CD14-positive monocyte (primary cell): ENCODE measurements around the gene FLAD1. TPM values are rescaled to one million over a fixed set of nuclear protein-coding genes. Genes with fewer than 3 reads are reported as not detected.
A peak's percentile ranks its signal among the peaks of the same experiment; 100 is the strongest.

Source experiments
- DNase-seq, 3 donors: peaks; one replicate each; pipeline ENCODE4 v3.0.0-alpha.2; 2011 to 2022
- H2AFZ ChIP-seq: 2 replicates; pipeline ENCODE4 v1.6.0; 2012; ENCODE audit warnings: mild to moderate bottlenecking, low read depth, low read length, inconsistent platforms; ENCODE audit not compliant: insufficient read depth, poor library complexity, severe bottlenecking
- H3K27ac ChIP-seq, 2 donors: 1 replicate in 1 of 2; 2 replicates in 1 of 2; pipeline ENCODE4 v1.5.1; 2012 to 2013; ENCODE audit warnings: low read length in 2 of 2, control low read depth in 1 of 2, inconsistent platforms in 1 of 2, low read depth in 1 of 2, mild to moderate bottlenecking in 1 of 2
- H3K27me3 ChIP-seq, 2 donors: one replicate each; pipeline versions ENCODE4 v1.6.0 to v1.6.1; 2011 to 2013; ENCODE audit warnings: low read length in 2 of 2; ENCODE audit not compliant: control insufficient read depth in 2 of 2, insufficient read depth in 2 of 2
- H3K36me3 ChIP-seq, 2 donors: replicated peaks in 1 of 2; 1 replicate in 1 of 2; 2 replicates in 1 of 2; pipeline versions ENCODE4 v1.5.1 to v1.6.1; 2012 to 2013; ENCODE audit warnings: low read length in 2 of 2, control low read depth in 1 of 2, inconsistent platforms in 1 of 2, mild to moderate bottlenecking in 1 of 2; ENCODE audit not compliant: insufficient read depth in 2 of 2, control insufficient read depth in 1 of 2
- H3K4me1 ChIP-seq, 2 donors: 1 replicate in 1 of 2; 2 replicates in 1 of 2; pipeline versions ENCODE4 v1.5.1 to v1.6.1; 2012 to 2013; ENCODE audit warnings: low read length in 2 of 2, control low read depth in 1 of 2, inconsistent platforms in 1 of 2, mild to moderate bottlenecking in 1 of 2, moderate library complexity in 1 of 2; ENCODE audit not compliant: insufficient read depth in 2 of 2, control insufficient read depth in 1 of 2
- H3K4me2 ChIP-seq: replicated peaks from 2 replicates; pipeline ENCODE3; 2012; ENCODE audit warnings: low read length, moderate library complexity, mild to moderate bottlenecking; ENCODE audit not compliant: poor library complexity, severe bottlenecking; ENCODE audit errors: extremely low read depth
- H3K4me3 ChIP-seq, 3 experiments: fragments of 200-600 bp in 1 of 3; sonication (generic) in 1 of 3; replicated peaks in 1 of 3; 1 replicate in 2 of 3; 2 replicates in 1 of 3; pipeline ENCODE4 v1.5.1; 2011 to 2013; ENCODE audit warnings: low read length in 3 of 3, mild to moderate bottlenecking in 3 of 3, control low read depth in 2 of 3, low read depth in 2 of 3, inconsistent platforms in 1 of 3, moderate library complexity in 1 of 3
- H3K79me2 ChIP-seq: 2 replicates; pipeline ENCODE4 v1.6.0; 2012; ENCODE audit warnings: mild to moderate bottlenecking, control low read depth, inconsistent platforms, low read length, moderate library complexity; ENCODE audit not compliant: insufficient read depth
- H3K9ac ChIP-seq: 2 replicates; pipeline ENCODE4 v1.6.0; 2017; ENCODE audit warnings: low read length, mild to moderate bottlenecking; ENCODE audit not compliant: insufficient read depth, poor library complexity, severe bottlenecking
- H3K9me3 ChIP-seq, 2 donors: replicated peaks in 1 of 2; 1 replicate in 1 of 2; 2 replicates in 1 of 2; pipeline versions ENCODE4 v1.5.1 to v1.6.1; 2012 to 2013; ENCODE audit warnings: low read length in 2 of 2, control low read depth in 1 of 2; ENCODE audit not compliant: control insufficient read depth in 1 of 2, insufficient read depth in 1 of 2
- H4K20me1 ChIP-seq: 2 replicates; pipeline ENCODE4 v1.6.0; 2012; ENCODE audit warnings: mild to moderate bottlenecking, low read length, control low read depth, moderate library complexity; ENCODE audit not compliant: insufficient read depth
- H3K27ac Mint-ChIP-seq, 7 donors: one replicate each; pipeline ENCODE4 v1.8.0; 2020; ENCODE audit warnings: mild to moderate bottlenecking in 7 of 7, mixed read lengths in 7 of 7, moderate library complexity in 6 of 7, inconsistent platforms in 2 of 7
- H3K27me3 Mint-ChIP-seq, 3 donors: one replicate each; pipeline ENCODE4 v1.8.0; 2021 to 2022; ENCODE audit warnings: low read depth in 3 of 3, mild to moderate bottlenecking in 3 of 3, mixed read lengths in 3 of 3, moderate library complexity in 3 of 3, inconsistent platforms in 1 of 3
- H3K36me3 Mint-ChIP-seq, 2 donors: one replicate each; pipeline ENCODE4 v1.8.0; 2020; ENCODE audit warnings: mixed read lengths in 2 of 2, inconsistent platforms in 1 of 2, mild to moderate bottlenecking in 1 of 2
- H3K4me1 Mint-ChIP-seq: one replicate; pipeline ENCODE4 v1.8.0; 2020; ENCODE audit warnings: mild to moderate bottlenecking, mixed read lengths
- H3K4me3 Mint-ChIP-seq, 2 donors: one replicate each; pipeline ENCODE4 v1.8.0; 2020; ENCODE audit warnings: mild to moderate bottlenecking in 2 of 2, mixed read lengths in 2 of 2, moderate library complexity in 1 of 2
- H3K9me3 Mint-ChIP-seq, 7 donors: one replicate each; pipeline ENCODE4 v1.8.0; 2020 to 2022; ENCODE audit warnings: mixed read lengths in 7 of 7, mild to moderate bottlenecking in 6 of 7, moderate library complexity in 6 of 7, inconsistent platforms in 2 of 7
- CTCF ChIP-seq: fragments of 200-600 bp; IDR thresholded peaks from one replicate; pipeline ENCODE4 v1.8.0; 2022; ENCODE audit warnings: antibody characterized with exemption, mild to moderate bottlenecking
- WGBS: methylation state at CpG from one replicate; pipeline ENCODE4 v1.1.5; 2013; ENCODE audit warnings: missing lambda C conversion rate; ENCODE audit not compliant: insufficient coverage; 5-methylcytosine and 5-hydroxymethylcytosine counted together
- intact Hi-C, 2 donors: fragments of 100-400 bp; cut with micrococcal nuclease; formaldehyde crosslinking; loops; one replicate each; pipeline versions ENCODE4 v1.15.0 to v1.15.1; 2023
- polyA plus RNA-seq, 3 donors: library from polyadenylated mRNA; depleted of rRNA in 1 of 3; unstranded in 2 of 3; stranded (reverse) in 1 of 3; fragments of 300-500 nt in 2 of 3; fragments of >200 nt in 1 of 3; fragmentation: Illumina TruSeq in 2 of 3; gene quantifications; 1 replicate in 2 of 3; 2 replicates in 1 of 3; pipeline ENCODE4 v1.2.3, GENCODE V29; 2012 to 2021

Gene FLAD1
- polyA plus RNA-seq, 3 donors, result 31.5 to 41.6 (median 35.1) TPM

GRCh38 chr1:154935749-154936554, 47.2 kb upstream of the FLAD1 start:
- Histone ChIP-seq H2AFZ (peak overlapping the region; percentile 90), H4K20me1 (no peaks in the 10 kb centered on the region), H3K79me2 (peaks cover 15% of the 10 kb centered on the region), H3K4me3 (peak overlapping the region; percentile 53 to 78 (median 76)), H3K27me3 (no peaks in the 10 kb centered on the region), H3K27ac (peak overlapping the region; percentile 97 to 100), H3K4me2 (peak overlapping the region; percentile 90), H3K36me3 (peaks cover 5 to 14% of the 10 kb centered on the region in 2 donors), H3K4me1 (peaks cover 24 to 35% of the 10 kb centered on the region in 2 donors), H3K9me3 (no peaks in the 10 kb centered on the region), H3K9ac (peak overlapping the region; percentile 95)
- Mint-ChIP-seq H3K4me1 (peaks cover 49% of the 10 kb centered on the region), H3K9me3 (peaks cover 0 to 2% (median 0%) of the 10 kb centered on the region in 7 donors), H3K36me3 (peaks cover 9 to 16% of the 10 kb centered on the region in 2 donors), H3K4me3 (peak overlapping the region; percentile 98 to 99), H3K27ac (peak overlapping the region; percentile 99 to 100 (median 99)), H3K27me3 (peaks cover 0 to 4% (median 0%) of the 10 kb centered on the region in 3 donors)
- DNase-seq, result no peak
- TF ChIP-seq CTCF, result no peak
- 45% methylated on average over 23 of the region's 27 CpGs for WGBS
- intact Hi-C loops, result loop anchor here in 1 of 2 donors (10.0 kb wide), 1 partner anchor 381 kb away; the partner anchor contains the start of gene UBE2Q1

- no peak for TF ChIP-seq CTCF
- peak within 1 kb of the TSS; percentile 90 for H2AFZ ChIP-seq
- H3K4me3 ChIP-seq, result peak within 1 kb of the TSS; percentile 53 to 78 (median 76)
- Mint-ChIP-seq H3K27me3 (peaks cover 0 to 2% (median 0%) of the 10 kb centered on the region in 3 donors), H3K27ac (peak within 1 kb of the TSS; percentile 99 to 100 (median 99)), H3K4me3 (peak within 1 kb of the TSS; percentile 98 to 99), H3K9me3 (peaks cover 0 to 2% (median 0%) of the 10 kb centered on the region in 7 donors), H3K4me1 (peaks cover 56% of the 10 kb centered on the region), H3K36me3 (peaks cover 5 to 9% of the 10 kb centered on the region in 2 donors)
- peak within 1 kb of the TSS; percentile 90 for H3K4me2 ChIP-seq
- no peaks in the 10 kb centered on the region for H3K9me3 ChIP-seq
- no peaks in the 10 kb centered on the region for H4K20me1 ChIP-seq
- H3K36me3 ChIP-seq, result peaks cover 3 to 7% of the 10 kb centered on the region in 2 donors
- H3K27ac ChIP-seq, result peak within 1 kb of the TSS; percentile 97 to 100
- H3K4me1 ChIP-seq, result peaks cover 29 to 42% of the 10 kb centered on the region in 2 donors
- peak within 1 kb of the TSS; percentile 95 for H3K9ac ChIP-seq
- 1% methylated on average over 29 of the region's 45 CpGs for WGBS
- peak; percentile 91 to 96 (median 95) for DNase-seq
- intact Hi-C loops, result loop anchor here in 1 of 2 donors (10.0 kb wide), 1 partner anchor 382 kb away; the partner anchor contains the start of gene UBE2Q1
- peaks cover 15% of the 10 kb centered on the region for H3K79me2 ChIP-seq
- no peaks in the 10 kb centered on the region for H3K27me3 ChIP-seq
Measured at GRCh38 chr1:154936555-154937084, 46.5 kb upstream of the FLAD1 start, which contains the start of gene PMVK. Gene PMVK (minus strand): TSS chr1:154936719. CDS start chr1:154936685, 34 bp downstream.
